Keratinocyte (primary cell): ENCODE data around the gene DNAAF5.

ENCODE experiments used
- EZH2 ChIP-seq: IDR thresholded peaks from one replicate; pipeline ENCODE4 v1.6.1; 2012; ENCODE audit warnings: inconsistent platforms, mild to moderate bottlenecking, low read length, moderate library complexity
- TF ChIP-seq, protein P1 (sequence below), 3 experiments: IDR thresholded peaks in 1 of 3; conservative IDR thresholded peaks in 1 of 3; optimal IDR thresholded peaks in 1 of 3; 2 replicates in 2 of 3; 3 replicates in 1 of 3; pipeline versions ENCODE3 to v1.5.1; 2011; ENCODE audit warnings: low read length in 3 of 3, mild to moderate bottlenecking in 3 of 3, moderate library complexity in 2 of 3, control low read depth in 1 of 3, inconsistent platforms in 1 of 3; ENCODE audit not compliant: insufficient read depth in 2 of 3; ENCODE audit errors: extremely low read depth in 1 of 3

DNA sequence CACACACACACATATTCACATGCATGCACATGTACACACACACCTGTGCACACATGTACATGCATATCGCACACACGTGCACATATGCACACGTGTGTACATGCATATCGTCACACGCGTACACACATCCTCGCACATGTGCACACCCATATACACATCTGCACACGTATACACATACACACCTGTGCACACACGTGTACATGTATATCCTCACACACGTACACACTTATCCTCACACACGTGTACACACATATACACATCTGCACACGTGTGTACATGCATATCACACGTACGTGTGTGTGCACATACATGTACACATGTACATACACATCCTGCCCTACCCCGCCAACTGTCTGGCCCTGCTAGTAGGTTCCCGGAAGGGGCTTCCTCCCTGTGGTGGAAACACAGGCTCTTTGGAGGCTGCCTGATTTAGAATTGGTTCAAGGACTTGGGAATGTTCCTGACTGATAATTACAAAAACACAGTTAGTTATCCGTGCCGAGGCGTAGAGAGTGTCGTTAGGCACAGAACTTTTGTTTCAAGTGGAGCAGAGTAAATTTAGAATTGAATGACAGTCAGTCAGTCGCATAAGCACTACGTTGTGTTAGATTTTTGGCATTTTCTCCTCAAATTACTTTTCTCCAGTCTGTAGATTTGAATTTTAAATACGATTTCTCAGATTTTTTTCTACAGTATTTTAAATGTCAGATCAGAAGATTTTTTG, 19.1 kb downstream of the DNAAF5 start:
- TF ChIP-seq, protein P1, sequence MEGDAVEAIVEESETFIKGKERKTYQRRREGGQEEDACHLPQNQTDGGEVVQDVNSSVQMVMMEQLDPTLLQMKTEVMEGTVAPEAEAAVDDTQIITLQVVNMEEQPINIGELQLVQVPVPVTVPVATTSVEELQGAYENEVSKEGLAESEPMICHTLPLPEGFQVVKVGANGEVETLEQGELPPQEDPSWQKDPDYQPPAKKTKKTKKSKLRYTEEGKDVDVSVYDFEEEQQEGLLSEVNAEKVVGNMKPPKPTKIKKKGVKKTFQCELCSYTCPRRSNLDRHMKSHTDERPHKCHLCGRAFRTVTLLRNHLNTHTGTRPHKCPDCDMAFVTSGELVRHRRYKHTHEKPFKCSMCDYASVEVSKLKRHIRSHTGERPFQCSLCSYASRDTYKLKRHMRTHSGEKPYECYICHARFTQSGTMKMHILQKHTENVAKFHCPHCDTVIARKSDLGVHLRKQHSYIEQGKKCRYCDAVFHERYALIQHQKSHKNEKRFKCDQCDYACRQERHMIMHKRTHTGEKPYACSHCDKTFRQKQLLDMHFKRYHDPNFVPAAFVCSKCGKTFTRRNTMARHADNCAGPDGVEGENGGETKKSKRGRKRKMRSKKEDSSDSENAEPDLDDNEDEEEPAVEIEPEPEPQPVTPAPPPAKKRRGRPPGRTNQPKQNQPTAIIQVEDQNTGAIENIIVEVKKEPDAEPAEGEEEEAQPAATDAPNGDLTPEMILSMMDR (optimal IDR thresholded peaks at IDR 0.05 in 1 of 3, IDR thresholded peaks at IDR 0.05 in 1 of 3, conservative IDR thresholded peaks at IDR 0.05 in 1 of 3; ENCODE audit: extremely low read depth in 1 of 3, insufficient read depth in 2 of 3, low read length in 3 of 3) = no peak
- TF ChIP-seq EZH2 = no peak
